HUDEP-2 (cell line): ENCODE data around the gene KRT2.

Source experiments
- DNase-seq, 76 experiments: peaks; one replicate each; lab custom pipeline; 2025; ENCODE audit not compliant: unreplicated experiment in 76 of 76; lab: John Stamatoyannopoulos, UW

Gene KRT2

GRCh38 chr12:52622349-52622748 lies 29.7 kb downstream of the KRT2 start:
- no peak for DNase-seq

- DNase-seq: no peak
Measured at GRCh38 chr12:52618866-52619265, 33.1 kb downstream of the KRT2 start.

- no peak for DNase-seq
Measured at GRCh38 chr12:52618216-52618615, 33.8 kb downstream of the KRT2 start, which contains the start of gene KRT73. TSS of gene KRT73 (minus strand) at chr12:52618559. CDS start at chr12:52618524, 35 bp downstream.

GRCh38 chr12:52617403-52617785 lies 34.6 kb downstream of the KRT2 start:
- no peak for DNase-seq

GRCh38 chr12:52616680-52617402 lies 35.2 kb downstream of the KRT2 start:
- no peak for DNase-seq

- no peak for DNase-seq
Measured at GRCh38 chr12:52615912-52616311, 36.1 kb downstream of the KRT2 start.

GRCh38 chr12:52615208-52615868 lies 36.7 kb downstream of the KRT2 start:
- DNase-seq: no peak

- DNase-seq: no peak
Measured at GRCh38 chr12:52614381-52615207, 37.4 kb downstream of the KRT2 start.

- no peak for DNase-seq
Measured at GRCh38 chr12:52613384-52614030, 38.5 kb downstream of the KRT2 start.

GRCh38 chr12:52612431-52613383 lies 39.3 kb downstream of the KRT2 start:
- DNase-seq: no peak

GRCh38 chr12:52611080-52611468 lies 40.9 kb downstream of the KRT2 start:
- no peak for DNase-seq

GRCh38 chr12:52608826-52609630 lies 43.0 kb downstream of the KRT2 start:
- DNase-seq: no peak

GRCh38 chr12:52608161-52608560 lies 43.9 kb downstream of the KRT2 start:
- DNase-seq: no peak

GRCh38 chr12:52607314-52607713 lies 44.7 kb downstream of the KRT2 start:
- no peak for DNase-seq

- DNase-seq: no peak
Measured at GRCh38 chr12:52606581-52607218, 45.3 kb downstream of the KRT2 start.

GRCh38 chr12:52606096-52606495 lies 45.9 kb downstream of the KRT2 start:
- no peak for DNase-seq

GRCh38 chr12:52605542-52605941 lies 46.5 kb downstream of the KRT2 start:
- no peak for DNase-seq

- DNase-seq: no peak
Measured at GRCh38 chr12:52604859-52605258, 47.2 kb downstream of the KRT2 start.

GRCh38 chr12:52603314-52603713 lies 48.7 kb downstream of the KRT2 start:
- no peak for DNase-seq
